ENCODE measurements around the gene MEGF11. TPM values are rescaled to one million over a fixed set of nuclear protein-coding genes. Genes with fewer than 3 reads are reported as not detected.

Gene MEGF11
- total RNA-seq, 1 experiment from 2014 or later, result 2.3 TPM

DNA sequence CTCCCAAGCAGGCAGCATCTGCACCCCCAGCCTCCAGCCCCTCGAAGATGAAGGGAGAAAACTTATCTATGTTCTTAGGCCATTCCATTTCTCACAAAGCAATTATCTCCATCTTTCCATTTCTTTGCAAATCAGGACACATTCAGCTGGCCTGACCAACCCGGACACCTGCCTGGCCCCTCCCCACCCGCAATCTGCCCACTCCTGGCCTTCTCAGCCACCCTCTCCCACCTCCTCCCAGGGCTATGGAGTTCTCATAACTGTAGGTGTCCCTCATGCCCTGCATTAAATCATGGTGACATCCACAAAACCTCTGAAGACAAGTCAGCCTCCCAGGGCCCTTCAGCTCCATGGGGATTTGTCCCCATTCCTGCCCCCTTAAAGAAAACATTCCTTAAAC lies 119.3 kb downstream of the MEGF11 start:
- Histone ChIP-seq H3K9me3 (ENCODE audit: control insufficient read depth in 1 of 2, insufficient read depth in 1 of 2, low read depth in 1 of 2, low read length in 2 of 2) (no peaks in the 10 kb centered on the region), H3K36me3 (ENCODE audit: control insufficient read depth in 1 of 2, insufficient read depth in 2 of 2, low read length in 2 of 2) (no peaks in the 10 kb centered on the region), H3K4me1 (ENCODE audit: control insufficient read depth in 1 of 2, insufficient read depth in 2 of 2, low read length in 2 of 2) (no peaks in the 10 kb centered on the region), H3K27me3 (ENCODE audit: insufficient read depth, low read length) (0 out of 2 replicates have a peak, but pooled peaks cover under 1% of the 10 kb centered on the region), H3K4me3 (replicated peaks in 1 of 2; ENCODE audit: low read depth in 1 of 2, low read length in 2 of 2) (no peak overlapping the region), H2AFZ (ENCODE audit: low read depth, low read length, poor library complexity, severe bottlenecking) (no peak overlapping the region), H3K27ac (ENCODE audit: low read depth, low read length) (no peak overlapping the region), H3K9me2 (ENCODE audit: insufficient read depth) (no peaks in the 10 kb centered on the region), H4K20me1 (ENCODE audit: insufficient read depth) (no peaks in the 10 kb centered on the region), H3K9ac (ENCODE audit: low read length) (no peak overlapping the region), H3K79me2 (ENCODE audit: insufficient read depth, low read length) (no peaks in the 10 kb centered on the region), H3K4me2 (ENCODE audit: low read length) (no peak overlapping the region)
- TF ChIP-seq EZH2 (IDR thresholded peaks at IDR 0.05) (no peak), YY1 (IDR thresholded peaks at IDR 0.05; ENCODE audit: extremely low read depth, insufficient replicate concordance, low read depth, low read length) (no peak), POLR2AphosphoS5 (IDR thresholded peaks at IDR 0.05; ENCODE audit: low read depth, low read length) (no peak), ELF1 (IDR thresholded peaks at IDR 0.05; ENCODE audit: borderline replicate concordance, low read depth) (no peak), SP1 (IDR thresholded peaks at IDR 0.05; ENCODE audit: low read depth) (no peak), TCF7L2 (IDR thresholded peaks at IDR 0.05; ENCODE audit: borderline replicate concordance, extremely low read depth, insufficient read depth, insufficient read length) (no peak), CBX3 (IDR thresholded peaks at IDR 0.05; ENCODE audit: low read depth) (no peak), SIN3A (IDR thresholded peaks at IDR 0.05; ENCODE audit: low read depth) (no peak), EGR1 (IDR thresholded peaks at IDR 0.05; ENCODE audit: low read depth) (no peak), ZFX (IDR thresholded peaks at IDR 0.05) (no peak), EZH2phosphoT487 (IDR thresholded peaks at IDR 0.05; ENCODE audit: borderline replicate concordance) (no peak), FOSL1 (IDR thresholded peaks at IDR 0.05; ENCODE audit: low read depth) (no peak)
- TF ChIP-seq, protein P1, sequence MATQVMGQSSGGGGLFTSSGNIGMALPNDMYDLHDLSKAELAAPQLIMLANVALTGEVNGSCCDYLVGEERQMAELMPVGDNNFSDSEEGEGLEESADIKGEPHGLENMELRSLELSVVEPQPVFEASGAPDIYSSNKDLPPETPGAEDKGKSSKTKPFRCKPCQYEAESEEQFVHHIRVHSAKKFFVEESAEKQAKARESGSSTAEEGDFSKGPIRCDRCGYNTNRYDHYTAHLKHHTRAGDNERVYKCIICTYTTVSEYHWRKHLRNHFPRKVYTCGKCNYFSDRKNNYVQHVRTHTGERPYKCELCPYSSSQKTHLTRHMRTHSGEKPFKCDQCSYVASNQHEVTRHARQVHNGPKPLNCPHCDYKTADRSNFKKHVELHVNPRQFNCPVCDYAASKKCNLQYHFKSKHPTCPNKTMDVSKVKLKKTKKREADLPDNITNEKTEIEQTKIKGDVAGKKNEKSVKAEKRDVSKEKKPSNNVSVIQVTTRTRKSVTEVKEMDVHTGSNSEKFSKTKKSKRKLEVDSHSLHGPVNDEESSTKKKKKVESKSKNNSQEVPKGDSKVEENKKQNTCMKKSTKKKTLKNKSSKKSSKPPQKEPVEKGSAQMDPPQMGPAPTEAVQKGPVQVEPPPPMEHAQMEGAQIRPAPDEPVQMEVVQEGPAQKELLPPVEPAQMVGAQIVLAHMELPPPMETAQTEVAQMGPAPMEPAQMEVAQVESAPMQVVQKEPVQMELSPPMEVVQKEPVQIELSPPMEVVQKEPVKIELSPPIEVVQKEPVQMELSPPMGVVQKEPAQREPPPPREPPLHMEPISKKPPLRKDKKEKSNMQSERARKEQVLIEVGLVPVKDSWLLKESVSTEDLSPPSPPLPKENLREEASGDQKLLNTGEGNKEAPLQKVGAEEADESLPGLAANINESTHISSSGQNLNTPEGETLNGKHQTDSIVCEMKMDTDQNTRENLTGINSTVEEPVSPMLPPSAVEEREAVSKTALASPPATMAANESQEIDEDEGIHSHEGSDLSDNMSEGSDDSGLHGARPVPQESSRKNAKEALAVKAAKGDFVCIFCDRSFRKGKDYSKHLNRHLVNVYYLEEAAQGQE (IDR thresholded peaks at IDR 0.05; ENCODE audit: low read depth), result no peak
- TF ChIP-seq, protein P2, sequence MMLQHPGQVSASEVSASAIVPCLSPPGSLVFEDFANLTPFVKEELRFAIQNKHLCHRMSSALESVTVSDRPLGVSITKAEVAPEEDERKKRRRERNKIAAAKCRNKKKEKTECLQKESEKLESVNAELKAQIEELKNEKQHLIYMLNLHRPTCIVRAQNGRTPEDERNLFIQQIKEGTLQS (IDR thresholded peaks at IDR 0.05), result no peak
- TF ChIP-seq, protein P3, sequence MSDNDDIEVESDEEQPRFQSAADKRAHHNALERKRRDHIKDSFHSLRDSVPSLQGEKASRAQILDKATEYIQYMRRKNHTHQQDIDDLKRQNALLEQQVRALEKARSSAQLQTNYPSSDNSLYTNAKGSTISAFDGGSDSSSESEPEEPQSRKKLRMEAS (IDR thresholded peaks at IDR 0.05), result no peak
- TF ChIP-seq, protein P4, sequence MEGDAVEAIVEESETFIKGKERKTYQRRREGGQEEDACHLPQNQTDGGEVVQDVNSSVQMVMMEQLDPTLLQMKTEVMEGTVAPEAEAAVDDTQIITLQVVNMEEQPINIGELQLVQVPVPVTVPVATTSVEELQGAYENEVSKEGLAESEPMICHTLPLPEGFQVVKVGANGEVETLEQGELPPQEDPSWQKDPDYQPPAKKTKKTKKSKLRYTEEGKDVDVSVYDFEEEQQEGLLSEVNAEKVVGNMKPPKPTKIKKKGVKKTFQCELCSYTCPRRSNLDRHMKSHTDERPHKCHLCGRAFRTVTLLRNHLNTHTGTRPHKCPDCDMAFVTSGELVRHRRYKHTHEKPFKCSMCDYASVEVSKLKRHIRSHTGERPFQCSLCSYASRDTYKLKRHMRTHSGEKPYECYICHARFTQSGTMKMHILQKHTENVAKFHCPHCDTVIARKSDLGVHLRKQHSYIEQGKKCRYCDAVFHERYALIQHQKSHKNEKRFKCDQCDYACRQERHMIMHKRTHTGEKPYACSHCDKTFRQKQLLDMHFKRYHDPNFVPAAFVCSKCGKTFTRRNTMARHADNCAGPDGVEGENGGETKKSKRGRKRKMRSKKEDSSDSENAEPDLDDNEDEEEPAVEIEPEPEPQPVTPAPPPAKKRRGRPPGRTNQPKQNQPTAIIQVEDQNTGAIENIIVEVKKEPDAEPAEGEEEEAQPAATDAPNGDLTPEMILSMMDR (IDR thresholded peaks at IDR 0.05 in 2 of 3, conservative IDR thresholded peaks at IDR 0.05 in 1 of 3; ENCODE audit: borderline replicate concordance in 1 of 3, insufficient read depth in 1 of 3, low read depth in 2 of 3, low read length in 2 of 3), result no peak
- POLR2A ChIA-PET, result no interaction called here
- CTCF ChIA-PET, result no interaction called here
- ATAC-seq (no peak), DNase-seq (ENCODE audit: low read depth, low spot score) (no peak)
- RAD21 ChIA-PET (ENCODE audit: low non-redundant PET in 1 of 2, low total read pairs in 2 of 2, uncharacterized antibody in 2 of 2, unreplicated experiment in 2 of 2), result no interaction called here
- intact Hi-C loops (cut with micrococcal nuclease), result no loop called here
- no TSS peak for BruUV-seq (replicated peaks)
